B cell (primary cell): ENCODE results near the gene TMEM170B. TPM values are rescaled to one million over a fixed set of nuclear protein-coding genes. Genes with fewer than 3 reads are reported as not detected.

Experiments
- ATAC-seq: fragments of 200-7000 bp; cut with Tn5 transposase; one replicate; pipeline ENCODE4 v1.10.0; 2021; ENCODE audit warnings: low read depth, mild to moderate bottlenecking, moderate number of reproducible peaks, moderate library complexity
- CTCF ChIA-PET: fragments of 350-600 bp; sonication (Branson Sonifier 250); formaldehyde crosslinking; loops from one replicate; lab custom pipeline; 2021; ENCODE audit warnings: antibody characterized with exemption, inconsistent platforms; lab: Charles Lee
- POLR2A ChIA-PET: fragments of 350-600 bp; sonication (Branson Sonifier 250); formaldehyde crosslinking; loops from one replicate; lab custom pipeline; 2021; ENCODE audit warnings: antibody characterized with exemption; lab: Charles Lee
- DNase-seq: peaks from one replicate; pipeline ENCODE4 v3.0.0; 2013
- H2AFZ ChIP-seq: 2 replicates; pipeline ENCODE4 v1.6.1; 2012; ENCODE audit warnings: mild to moderate bottlenecking, low read depth, low read length; ENCODE audit not compliant: insufficient read depth, poor library complexity, severe bottlenecking
- H3K27ac ChIP-seq, 2 donors: 1 replicate in 1 of 2; 2 replicates in 1 of 2; pipeline ENCODE4 v1.5.1; 2012 to 2013; ENCODE audit warnings: low read length in 2 of 2, mild to moderate bottlenecking in 2 of 2, moderate library complexity in 1 of 2
- H3K27me3 ChIP-seq, 4 experiments: fragments of 200-600 bp in 1 of 4; sonication (generic) in 1 of 4; replicated peaks in 1 of 4; 1 replicate in 2 of 4; 2 replicates in 2 of 4; pipeline versions ENCODE4 v1.6.1 to v1.7.0; 2013 to 2016; ENCODE audit warnings: low read length in 3 of 4, mild to moderate bottlenecking in 2 of 4, mixed read lengths in 1 of 4, moderate library complexity in 1 of 4; ENCODE audit not compliant: insufficient read depth in 4 of 4, control insufficient read depth in 3 of 4; ENCODE audit errors: control extremely low read depth in 1 of 4
- H3K36me3 ChIP-seq, 2 experiments: replicated peaks in 1 of 2; 1 replicate in 1 of 2; 2 replicates in 1 of 2; pipeline versions ENCODE4 v1.6.1 to v1.7.1; 2013; ENCODE audit warnings: low read length in 1 of 2; ENCODE audit not compliant: insufficient read depth in 2 of 2, control insufficient read depth in 1 of 2; ENCODE audit errors: control extremely low read depth in 1 of 2, extremely low read depth in 1 of 2
- H3K4me1 ChIP-seq, 2 donors: fragments of 200-600 bp in 1 of 2; sonication (generic) in 1 of 2; 1 replicate in 1 of 2; 2 replicates in 1 of 2; pipeline versions ENCODE4 v1.5.1 to v1.6.1; 2013 to 2017; ENCODE audit warnings: low read length in 2 of 2; ENCODE audit not compliant: control insufficient read depth in 2 of 2, insufficient read depth in 2 of 2
- H3K4me2 ChIP-seq: replicated peaks from 2 replicates; pipeline ENCODE3; 2012; ENCODE audit warnings: mild to moderate bottlenecking, low read depth, low read length; ENCODE audit not compliant: poor library complexity, severe bottlenecking
- H3K4me3 ChIP-seq, 5 experiments: fragments of 200-600 bp in 1 of 5; sonication (generic) in 1 of 5; 1 replicate in 3 of 5; 2 replicates in 2 of 5; pipeline versions ENCODE4 v1.5.1 to v1.7.0; 2011 to 2016; ENCODE audit warnings: low read length in 4 of 5, mild to moderate bottlenecking in 4 of 5, low read depth in 2 of 5, control low read depth in 1 of 5, moderate library complexity in 1 of 5; ENCODE audit not compliant: insufficient read depth in 1 of 5; ENCODE audit errors: control extremely low read depth in 1 of 5, extremely low read depth in 1 of 5
- H3K79me2 ChIP-seq: fragments of 200-600 bp; sonication (generic); one replicate; pipeline ENCODE4 v1.6.0; 2016; ENCODE audit warnings: low read length; ENCODE audit not compliant: control insufficient read depth, insufficient read depth
- H3K9ac ChIP-seq: fragments of 200-600 bp; sonication (generic); 2 replicates; pipeline ENCODE4 v1.6.1; 2017; ENCODE audit warnings: mild to moderate bottlenecking, low read length, moderate library complexity
- H3K9me3 ChIP-seq, 3 donors: one replicate each; pipeline versions ENCODE4 v1.6.1 to v1.7.1; 2013; ENCODE audit warnings: low read length in 2 of 3; ENCODE audit not compliant: control insufficient read depth in 2 of 3, insufficient read depth in 1 of 3; ENCODE audit errors: control extremely low read depth in 1 of 3
- H4K20me1 ChIP-seq: 2 replicates; pipeline ENCODE4 v1.6.0; 2012; ENCODE audit warnings: mild to moderate bottlenecking, low read length; ENCODE audit not compliant: insufficient read depth, control insufficient read depth, poor library complexity, severe bottlenecking
- H3K27ac Mint-ChIP-seq: one replicate; pipeline ENCODE4 v1.8.0; 2021; ENCODE audit warnings: mixed read lengths
- H3K27me3 Mint-ChIP-seq: one replicate; pipeline ENCODE4 v1.8.0; 2021; ENCODE audit warnings: mixed read lengths
- H3K4me1 Mint-ChIP-seq: one replicate; pipeline ENCODE4 v1.8.0; 2021; ENCODE audit warnings: mixed read lengths
- H3K4me3 Mint-ChIP-seq: one replicate; pipeline ENCODE4 v1.8.0; 2021; ENCODE audit warnings: mixed read lengths
- H3K9me3 Mint-ChIP-seq: one replicate; pipeline ENCODE4 v1.8.0; 2022; ENCODE audit warnings: mixed read lengths; ENCODE audit not compliant: insufficient read depth
- EZH2 ChIP-seq: IDR thresholded peaks from 2 replicates; pipeline ENCODE4 v1.6.1; 2012; ENCODE audit warnings: borderline replicate concordance, low read depth, mild to moderate bottlenecking, moderate library complexity, low read length; ENCODE audit not compliant: insufficient read depth, poor library complexity, severe bottlenecking
- WGBS: methylation state at CpG from one replicate; pipeline ENCODE4 v1.1.5; 2013; ENCODE audit warnings: missing lambda C conversion rate; ENCODE audit not compliant: insufficient coverage; 5-methylcytosine and 5-hydroxymethylcytosine counted together
- intact Hi-C: fragments of 100-400 bp; cut with micrococcal nuclease; formaldehyde crosslinking; loops from one replicate; pipeline ENCODE4 v1.10.0; 2022
- polyA plus RNA-seq: library from polyadenylated mRNA; depleted of rRNA; stranded (reverse); fragments of >200 nt; gene quantifications from 2 replicates; pipeline ENCODE4 v1.2.3, GENCODE V29; 2012
- total RNA-seq, 2 donors: library from RNA; stranded (reverse); fragments of 120-200 nt in 1 of 2; gene quantifications; 1 replicate in 1 of 2; 2 replicates in 1 of 2; pipeline versions ENCODE4 v1.2.3 to v1.2.4, GENCODE V29; 2013 to 2022
- TF ChIP-seq, protein P1 (sequence below): fragments of 200-600 bp; IDR thresholded peaks from one replicate; pipeline ENCODE4 v1.8.0; 2022; ENCODE audit warnings: antibody characterized with exemption, mild to moderate bottlenecking

The TMEM170B gene
- total and polyA plus RNA-seq, 2 donors (not counting 1 experiment from before 2014, with no cell fraction given) = 0.64 to 3.4 TPM

DNA sequence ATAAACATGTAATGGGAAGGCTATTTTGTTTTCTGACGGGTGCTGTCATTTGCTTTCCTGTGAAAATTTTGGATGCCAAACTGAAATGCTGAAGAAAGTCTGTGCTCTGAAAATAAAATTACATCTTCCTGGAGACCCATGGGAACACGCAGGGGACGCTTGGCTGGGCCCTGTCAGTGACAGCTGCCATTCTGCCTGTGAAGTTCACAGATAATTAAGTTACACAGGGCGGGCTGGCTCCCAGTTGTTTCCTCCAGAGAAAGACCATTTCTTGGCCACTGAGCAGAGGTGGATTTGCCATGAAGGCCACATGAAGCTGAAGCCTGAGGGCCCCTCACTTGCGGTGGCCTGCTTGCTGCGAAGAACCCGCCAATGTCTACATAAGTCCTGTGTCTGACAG, 93.5 kb downstream of the TMEM170B start:
- no peak overlapping the region for H2AFZ ChIP-seq
- ATAC-seq (no peak), DNase-seq (no peak)
- no peaks in the 10 kb centered on the region for H3K27me3 ChIP-seq
- ChIA-PET POLR2A (no interaction called here), CTCF (interaction anchor here (0.5 kb wide), 2 partner anchors 605 to 1215 kb away, joined by 3 read pairs; no protein-coding TSS in a partner anchor)
- Mint-ChIP-seq H3K9me3 (no peaks in the 10 kb centered on the region), H3K4me3 (no peak overlapping the region), H3K27ac (no peak overlapping the region), H3K27me3 (peaks cover 23% of the 10 kb centered on the region), H3K4me1 (no peaks in the 10 kb centered on the region)
- no peak overlapping the region for H3K4me3 ChIP-seq
- no peaks in the 10 kb centered on the region for H3K4me1 ChIP-seq
- intact Hi-C loops = no loop called here
- no peak overlapping the region for H3K9ac ChIP-seq
- H4K20me1 ChIP-seq = no peaks in the 10 kb centered on the region
- H3K79me2 ChIP-seq = no peaks in the 10 kb centered on the region
- H3K27ac ChIP-seq = no peak overlapping the region
- TF ChIP-seq, protein P1, sequence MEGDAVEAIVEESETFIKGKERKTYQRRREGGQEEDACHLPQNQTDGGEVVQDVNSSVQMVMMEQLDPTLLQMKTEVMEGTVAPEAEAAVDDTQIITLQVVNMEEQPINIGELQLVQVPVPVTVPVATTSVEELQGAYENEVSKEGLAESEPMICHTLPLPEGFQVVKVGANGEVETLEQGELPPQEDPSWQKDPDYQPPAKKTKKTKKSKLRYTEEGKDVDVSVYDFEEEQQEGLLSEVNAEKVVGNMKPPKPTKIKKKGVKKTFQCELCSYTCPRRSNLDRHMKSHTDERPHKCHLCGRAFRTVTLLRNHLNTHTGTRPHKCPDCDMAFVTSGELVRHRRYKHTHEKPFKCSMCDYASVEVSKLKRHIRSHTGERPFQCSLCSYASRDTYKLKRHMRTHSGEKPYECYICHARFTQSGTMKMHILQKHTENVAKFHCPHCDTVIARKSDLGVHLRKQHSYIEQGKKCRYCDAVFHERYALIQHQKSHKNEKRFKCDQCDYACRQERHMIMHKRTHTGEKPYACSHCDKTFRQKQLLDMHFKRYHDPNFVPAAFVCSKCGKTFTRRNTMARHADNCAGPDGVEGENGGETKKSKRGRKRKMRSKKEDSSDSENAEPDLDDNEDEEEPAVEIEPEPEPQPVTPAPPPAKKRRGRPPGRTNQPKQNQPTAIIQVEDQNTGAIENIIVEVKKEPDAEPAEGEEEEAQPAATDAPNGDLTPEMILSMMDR = no peak
- TF ChIP-seq EZH2 = no peak
- no peak overlapping the region for H3K4me2 ChIP-seq
- 31% methylated on average over 6 of the region's 7 CpGs for WGBS
- no peaks in the 10 kb centered on the region for H3K36me3 ChIP-seq
- no peaks in the 10 kb centered on the region for H3K9me3 ChIP-seq

DNA sequence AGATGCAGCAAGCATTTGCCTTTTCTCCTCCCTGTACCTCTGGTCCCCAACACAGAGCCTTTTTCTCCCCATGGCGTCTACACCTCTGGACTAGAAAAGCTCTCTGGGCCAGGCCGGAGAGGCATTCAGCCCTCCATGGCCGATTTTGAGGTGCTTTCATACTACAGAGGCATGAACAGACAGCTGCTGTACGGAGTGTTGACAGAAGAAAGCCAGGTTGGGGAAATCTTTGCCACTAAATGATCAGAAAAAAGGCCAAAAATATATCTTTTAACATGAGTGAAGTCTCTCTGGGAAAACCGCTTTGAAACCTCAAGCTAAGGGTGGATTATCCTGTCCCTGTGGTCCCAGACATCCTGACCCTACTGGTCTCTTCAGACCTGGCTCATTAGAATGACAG, 94.0 kb downstream of the TMEM170B start:
- Histone ChIP-seq H3K27me3 (no peaks in the 10 kb centered on the region), H3K4me3 (no peak overlapping the region), H4K20me1 (no peaks in the 10 kb centered on the region), H3K9me3 (no peaks in the 10 kb centered on the region), H3K79me2 (no peaks in the 10 kb centered on the region), H3K9ac (no peak overlapping the region), H3K36me3 (no peaks in the 10 kb centered on the region), H3K27ac (no peak overlapping the region), H3K4me2 (no peak overlapping the region), H3K4me1 (no peaks in the 10 kb centered on the region), H2AFZ (no peak overlapping the region)
- no peak for DNase-seq
- TF ChIP-seq EZH2 = no peak
- TF ChIP-seq, protein P1 = no peak
- H3K4me3 Mint-ChIP-seq = no peak overlapping the region
- H3K4me1 Mint-ChIP-seq = no peaks in the 10 kb centered on the region
- no peak for ATAC-seq
- intact Hi-C loops = no loop called here
- 84% methylated on average over 2 of the region's 5 CpGs for WGBS
- H3K9me3 Mint-ChIP-seq = no peaks in the 10 kb centered on the region
- peaks cover 18% of the 10 kb centered on the region for H3K27me3 Mint-ChIP-seq
- no peak overlapping the region for H3K27ac Mint-ChIP-seq
- ChIA-PET POLR2A (no interaction called here), CTCF (interaction anchor here (0.5 kb wide), 2 partner anchors 605 to 1215 kb away, joined by 3 read pairs; no protein-coding TSS in a partner anchor)
